HepG2 (cell line): ENCODE data around the gene COASY. TPM values are rescaled to one million over a fixed set of nuclear protein-coding genes. Genes with fewer than 3 reads are reported as not detected.
A peak's percentile ranks its signal among the peaks of the same experiment; 100 is the strongest.

Experiments
- BHLHE40 ChIP-seq: IDR thresholded peaks from 2 replicates; pipeline ENCODE4 v1.6.1; 2011; ENCODE audit warnings: low read length, improper control_type of control experiment
- CBX5 ChIP-seq: sonication (generic); formaldehyde crosslinking; IDR thresholded peaks from 2 replicates; pipeline ENCODE4 v1.4.0; 2020; ENCODE audit warnings: missing genetic modification reagents, borderline replicate concordance
- CC2D1A ChIP-seq: sonication (generic); formaldehyde crosslinking; IDR thresholded peaks from 2 replicates; pipeline ENCODE4 v1.8.1; 2023; ENCODE audit warnings: mild to moderate bottlenecking, missing genetic modification reagents
- CENPT ChIP-seq: sonication (generic); formaldehyde crosslinking; IDR thresholded peaks from 2 replicates; pipeline ENCODE4 v1.8.0; 2022; ENCODE audit warnings: low read depth, mild to moderate bottlenecking, moderate library complexity, missing genetic modification reagents
- ELF3 ChIP-seq: IDR thresholded peaks from 2 replicates; pipeline ENCODE4 v1.6.1; 2016; ENCODE audit warnings: missing genetic modification reagents, missing compliant biosample characterization
- REL ChIP-seq: sonication (generic); formaldehyde crosslinking; conservative IDR thresholded peaks from 2 replicates; pipeline ENCODE4 v1.8.0; 2022; ENCODE audit warnings: mild to moderate bottlenecking, missing genetic modification reagents, moderate library complexity
- REPIN1 ChIP-seq: sonication (generic); formaldehyde crosslinking; IDR thresholded peaks from 2 replicates; pipeline ENCODE4 v1.8.0; 2022; ENCODE audit warnings: missing genetic modification reagents, low read depth, mild to moderate bottlenecking, borderline replicate concordance
- SP4 ChIP-seq: sonication (generic); formaldehyde crosslinking; IDR thresholded peaks from 2 replicates; pipeline ENCODE4 v1.8.1; 2023; ENCODE audit warnings: mild to moderate bottlenecking, missing genetic modification reagents
- TCF7 ChIP-seq: sonication (generic); IDR thresholded peaks from 2 replicates; pipeline ENCODE4 v1.6.1; 2016; ENCODE audit warnings: antibody characterized with exemption, low read depth
- TSC22D2 ChIP-seq: sonication (generic); formaldehyde crosslinking; IDR thresholded peaks from 2 replicates; pipeline ENCODE4 v1.5.1; 2020; ENCODE audit warnings: missing genetic modification reagents, mild to moderate bottlenecking, borderline replicate concordance
- WIZ ChIP-seq: sonication (generic); formaldehyde crosslinking; IDR thresholded peaks from 2 replicates; pipeline ENCODE4 v1.5.1; 2020; ENCODE audit warnings: mild to moderate bottlenecking, missing genetic modification reagents
- ZFP90 ChIP-seq: sonication (generic); formaldehyde crosslinking; IDR thresholded peaks from 2 replicates; pipeline ENCODE4 v1.8.0; 2022; ENCODE audit warnings: missing genetic modification reagents, mild to moderate bottlenecking, inconsistent platforms, borderline replicate concordance
- ZKSCAN5 ChIP-seq: sonication (generic); formaldehyde crosslinking; IDR thresholded peaks from 2 replicates; pipeline ENCODE4 v1.5.1; 2020; ENCODE audit warnings: mild to moderate bottlenecking, missing genetic modification reagents
- ZNF235 ChIP-seq: sonication (generic); formaldehyde crosslinking; IDR thresholded peaks from 2 replicates; pipeline ENCODE4 v1.8.1; 2023; ENCODE audit warnings: mild to moderate bottlenecking, missing genetic modification reagents, borderline replicate concordance
- ZNF317 ChIP-seq: sonication (generic); formaldehyde crosslinking; IDR thresholded peaks from 2 replicates; pipeline ENCODE4 v1.5.0; 2020; ENCODE audit warnings: mild to moderate bottlenecking, missing genetic modification reagents
- ZNF451 ChIP-seq: sonication (generic); formaldehyde crosslinking; IDR thresholded peaks from 2 replicates; pipeline ENCODE4 v1.5.0; 2020; ENCODE audit warnings: mild to moderate bottlenecking, missing genetic modification reagents
- ZNF484 ChIP-seq: sonication (generic); formaldehyde crosslinking; IDR thresholded peaks from 2 replicates; pipeline ENCODE4 v1.5.1; 2020; ENCODE audit warnings: mild to moderate bottlenecking, low read depth, missing genetic modification reagents, borderline replicate concordance
- ZNF547 ChIP-seq: sonication (generic); formaldehyde crosslinking; IDR thresholded peaks from 2 replicates; pipeline ENCODE4 v1.5.1; 2020; ENCODE audit warnings: mild to moderate bottlenecking, missing genetic modification reagents
- ZNF563 ChIP-seq: sonication (generic); formaldehyde crosslinking; IDR thresholded peaks from 2 replicates; pipeline ENCODE4 v1.8.0; 2022; ENCODE audit warnings: mild to moderate bottlenecking, moderate library complexity, missing genetic modification reagents
- ZNF773 ChIP-seq: sonication (generic); formaldehyde crosslinking; IDR thresholded peaks from 2 replicates; pipeline ENCODE4 v1.4.0; 2020; ENCODE audit warnings: missing genetic modification reagents, borderline replicate concordance
- ZNF83 ChIP-seq: sonication (generic); formaldehyde crosslinking; IDR thresholded peaks from 2 replicates; pipeline ENCODE4 v1.4.0; 2020; ENCODE audit warnings: missing genetic modification reagents, mild to moderate bottlenecking, borderline replicate concordance
- ZNF841 ChIP-seq: sonication (generic); formaldehyde crosslinking; IDR thresholded peaks from 2 replicates; pipeline ENCODE4 v1.8.1; 2023; ENCODE audit warnings: missing genetic modification reagents, borderline replicate concordance
- polyA plus RNA-seq, 8 experiments: library from polyadenylated mRNA; depleted of rRNA in 3 of 8; stranded (reverse) in 7 of 8; unstranded in 1 of 8; fragments of >200 nt; fragmentation: Illumina TruSeq in 4 of 8; extraction: Trizol in 4 of 8; gene quantifications; 2 replicates each; pipeline versions ENCODE4 v1.2.1 to v1.2.3, GENCODE V29; 2011 to 2016; ENCODE audit warnings: low read depth in 4 of 8, missing spikeins in 1 of 8, mixed read lengths in 1 of 8; ENCODE audit not compliant: insufficient read depth in 1 of 8
- total RNA-seq, 5 experiments: library from RNA; depleted of rRNA; stranded (reverse); fragments of >200 nt; fragmentation: Illumina TruSeq; extraction: Trizol; gene quantifications; 2 replicates each; pipeline ENCODE4 v1.2.3, GENCODE V29; 2016; ENCODE audit warnings: low read depth in 1 of 5
- TF ChIP-seq, protein P1 (sequence below): sonication (generic); formaldehyde crosslinking; IDR thresholded peaks from 2 replicates; pipeline ENCODE4 v1.4.0; 2020; ENCODE audit warnings: low read depth, mild to moderate bottlenecking, missing genetic modification reagents
- TF ChIP-seq, protein P2 (sequence below): IDR thresholded peaks from 2 replicates; pipeline ENCODE4 v1.6.1; 2016; ENCODE audit warnings: low read depth, borderline replicate concordance
- TF ChIP-seq, protein P3 (sequence below): sonication (generic); formaldehyde crosslinking; conservative IDR thresholded peaks from 2 replicates; pipeline ENCODE4 v1.4.0; 2020; ENCODE audit warnings: missing genetic modification reagents
- TF ChIP-seq, protein P4 (sequence below): fragments of 450-650 bp; IDR thresholded peaks from 2 replicates; pipeline ENCODE4 v1.6.1; 2016

The COASY gene
- total and polyA plus RNA-seq, 2 of the 13 experiments (the other 11 are each of a cell fraction or from before 2014, with no cell fraction given), result 90.7 to 125 TPM

DNA sequence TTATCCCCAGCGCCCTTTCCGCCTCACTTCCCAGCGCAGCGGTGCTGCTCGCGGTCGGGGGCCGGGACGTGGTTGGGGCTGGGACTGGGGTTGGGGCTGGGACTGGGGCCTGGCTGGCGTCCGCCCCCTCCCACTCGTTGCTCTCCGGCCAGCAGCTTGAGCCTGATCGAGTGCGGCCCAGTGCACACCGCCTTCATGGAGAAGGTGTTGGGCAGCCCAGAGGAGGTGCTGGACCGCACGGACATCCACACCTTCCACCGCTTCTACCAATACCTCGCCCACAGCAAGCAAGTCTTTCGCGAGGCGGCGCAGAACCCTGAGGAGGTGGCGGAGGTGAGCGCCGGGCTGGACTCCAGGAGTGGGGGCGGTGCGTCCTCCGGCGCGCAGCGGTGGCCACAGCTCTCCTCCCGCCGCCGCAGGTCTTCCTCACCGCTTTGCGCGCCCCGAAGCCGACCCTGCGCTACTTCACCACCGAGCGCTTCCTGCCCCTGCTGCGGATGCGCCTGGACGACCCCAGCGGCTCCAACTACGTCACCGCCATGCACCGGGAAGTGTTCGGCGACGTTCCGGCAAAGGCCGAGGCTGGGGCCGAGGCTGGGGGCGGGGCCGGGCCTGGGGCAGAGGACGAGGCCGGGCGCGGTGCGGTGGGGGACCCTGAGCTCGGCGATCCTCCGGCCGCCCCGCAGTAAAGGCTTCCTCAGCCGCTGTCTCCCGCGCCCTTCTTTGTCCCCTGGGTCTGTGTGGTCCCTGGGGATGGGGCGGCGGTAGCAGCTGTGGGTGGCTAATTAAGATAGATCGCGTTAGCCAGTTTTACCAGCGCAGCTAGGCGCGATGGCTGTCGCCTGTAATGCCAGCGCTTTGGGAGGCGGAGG is 7.5 kb upstream of the COASY start (continued):
- TF ChIP-seq REPIN1 (CRISPR knock-in tag) (peak; percentile 33; the same call in 1 of the 2 replicates), ZNF773 (CRISPR knock-in tag) (no peak), CBX5 (no peak), ZNF563 (CRISPR knock-in tag) (peak; percentile 85; the same call in 1 of the 2 replicates), WIZ (CRISPR knock-in tag) (peak; percentile 34; the same call in 1 of the 2 replicates), TCF7 (no peak), BHLHE40 (no peak), ELF3 (CRISPR knock-in tag) (peak; percentile 98), ZNF841 (CRISPR knock-in tag) (0 out of 2 replicates have a peak, but pooled peaks have one; percentile 81), SP4 (CRISPR knock-in tag) (peak; percentile 66), TSC22D2 (CRISPR knock-in tag) (no peak; the same call in none of the 2 replicates), ZFP90 (CRISPR knock-in tag) (peak; percentile 78; the same call in 1 of the 2 replicates), ZNF83 (CRISPR knock-in tag) (no peak), ZKSCAN5 (CRISPR knock-in tag) (peak; percentile 86; the same call in 1 of the 2 replicates), ZNF317 (no peak), ZNF235 (peak; percentile 91), ZNF547 (CRISPR knock-in tag) (peak; percentile 35; the same call in 1 of the 2 replicates), ZNF451 (CRISPR knock-in tag) (peak; percentile 96), REL (CRISPR knock-in tag) (peak; percentile 95), CENPT (peak; percentile 89; the same call in 1 of the 2 replicates), ZNF484 (CRISPR knock-in tag) (no peak), CC2D1A (CRISPR knock-in tag) (no peak)
- TF ChIP-seq, protein P1, sequence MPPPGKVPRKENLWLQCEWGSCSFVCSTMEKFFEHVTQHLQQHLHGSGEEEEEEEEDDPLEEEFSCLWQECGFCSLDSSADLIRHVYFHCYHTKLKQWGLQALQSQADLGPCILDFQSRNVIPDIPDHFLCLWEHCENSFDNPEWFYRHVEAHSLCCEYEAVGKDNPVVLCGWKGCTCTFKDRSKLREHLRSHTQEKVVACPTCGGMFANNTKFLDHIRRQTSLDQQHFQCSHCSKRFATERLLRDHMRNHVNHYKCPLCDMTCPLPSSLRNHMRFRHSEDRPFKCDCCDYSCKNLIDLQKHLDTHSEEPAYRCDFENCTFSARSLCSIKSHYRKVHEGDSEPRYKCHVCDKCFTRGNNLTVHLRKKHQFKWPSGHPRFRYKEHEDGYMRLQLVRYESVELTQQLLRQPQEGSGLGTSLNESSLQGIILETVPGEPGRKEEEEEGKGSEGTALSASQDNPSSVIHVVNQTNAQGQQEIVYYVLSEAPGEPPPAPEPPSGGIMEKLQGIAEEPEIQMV (CRISPR knock-in tag), result no peak; the same call in 1 of the 2 replicates
- TF ChIP-seq, protein P2, sequence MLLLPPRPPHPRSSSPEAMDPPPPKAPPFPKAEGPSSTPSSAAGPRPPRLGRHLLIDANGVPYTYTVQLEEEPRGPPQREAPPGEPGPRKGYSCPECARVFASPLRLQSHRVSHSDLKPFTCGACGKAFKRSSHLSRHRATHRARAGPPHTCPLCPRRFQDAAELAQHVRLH (CRISPR knock-in tag), result peak; percentile 70; the same call in 1 of the 2 replicates
- TF ChIP-seq, protein P3, sequence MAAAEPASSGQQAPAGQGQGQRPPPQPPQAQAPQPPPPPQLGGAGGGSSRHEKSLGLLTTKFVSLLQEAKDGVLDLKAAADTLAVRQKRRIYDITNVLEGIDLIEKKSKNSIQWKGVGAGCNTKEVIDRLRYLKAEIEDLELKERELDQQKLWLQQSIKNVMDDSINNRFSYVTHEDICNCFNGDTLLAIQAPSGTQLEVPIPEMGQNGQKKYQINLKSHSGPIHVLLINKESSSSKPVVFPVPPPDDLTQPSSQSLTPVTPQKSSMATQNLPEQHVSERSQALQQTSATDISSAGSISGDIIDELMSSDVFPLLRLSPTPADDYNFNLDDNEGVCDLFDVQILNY (CRISPR knock-in tag), result no peak; the same call in 1 of the 2 replicates
- TF ChIP-seq, protein P4, sequence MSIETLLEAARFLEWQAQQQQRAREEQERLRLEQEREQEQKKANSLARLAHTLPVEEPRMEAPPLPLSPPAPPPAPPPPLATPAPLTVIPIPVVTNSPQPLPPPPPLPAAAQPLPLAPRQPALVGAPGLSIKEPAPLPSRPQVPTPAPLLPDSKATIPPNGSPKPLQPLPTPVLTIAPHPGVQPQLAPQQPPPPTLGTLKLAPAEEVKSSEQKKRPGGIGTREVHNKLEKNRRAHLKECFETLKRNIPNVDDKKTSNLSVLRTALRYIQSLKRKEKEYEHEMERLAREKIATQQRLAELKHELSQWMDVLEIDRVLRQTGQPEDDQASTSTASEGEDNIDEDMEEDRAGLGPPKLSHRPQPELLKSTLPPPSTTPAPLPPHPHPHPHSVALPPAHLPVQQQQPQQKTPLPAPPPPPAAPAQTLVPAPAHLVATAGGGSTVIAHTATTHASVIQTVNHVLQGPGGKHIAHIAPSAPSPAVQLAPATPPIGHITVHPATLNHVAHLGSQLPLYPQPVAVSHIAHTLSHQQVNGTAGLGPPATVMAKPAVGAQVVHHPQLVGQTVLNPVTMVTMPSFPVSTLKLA, result 0 out of 2 replicates have a peak, but pooled peaks have one; percentile 20
